ENCODE data around the gene TSC22D2. TPM values are rescaled to one million over a fixed set of nuclear protein-coding genes. Genes with fewer than 3 reads are reported as not detected.

The TSC22D2 gene
- 44.0 TPM for polyA plus RNA-seq (2013, experiment 1 of 2; ENCODE audit: insufficient read length)
- polyA plus RNA-seq (2013, experiment 2 of 2; ENCODE audit: insufficient read length), result 44.6 TPM

DNA sequence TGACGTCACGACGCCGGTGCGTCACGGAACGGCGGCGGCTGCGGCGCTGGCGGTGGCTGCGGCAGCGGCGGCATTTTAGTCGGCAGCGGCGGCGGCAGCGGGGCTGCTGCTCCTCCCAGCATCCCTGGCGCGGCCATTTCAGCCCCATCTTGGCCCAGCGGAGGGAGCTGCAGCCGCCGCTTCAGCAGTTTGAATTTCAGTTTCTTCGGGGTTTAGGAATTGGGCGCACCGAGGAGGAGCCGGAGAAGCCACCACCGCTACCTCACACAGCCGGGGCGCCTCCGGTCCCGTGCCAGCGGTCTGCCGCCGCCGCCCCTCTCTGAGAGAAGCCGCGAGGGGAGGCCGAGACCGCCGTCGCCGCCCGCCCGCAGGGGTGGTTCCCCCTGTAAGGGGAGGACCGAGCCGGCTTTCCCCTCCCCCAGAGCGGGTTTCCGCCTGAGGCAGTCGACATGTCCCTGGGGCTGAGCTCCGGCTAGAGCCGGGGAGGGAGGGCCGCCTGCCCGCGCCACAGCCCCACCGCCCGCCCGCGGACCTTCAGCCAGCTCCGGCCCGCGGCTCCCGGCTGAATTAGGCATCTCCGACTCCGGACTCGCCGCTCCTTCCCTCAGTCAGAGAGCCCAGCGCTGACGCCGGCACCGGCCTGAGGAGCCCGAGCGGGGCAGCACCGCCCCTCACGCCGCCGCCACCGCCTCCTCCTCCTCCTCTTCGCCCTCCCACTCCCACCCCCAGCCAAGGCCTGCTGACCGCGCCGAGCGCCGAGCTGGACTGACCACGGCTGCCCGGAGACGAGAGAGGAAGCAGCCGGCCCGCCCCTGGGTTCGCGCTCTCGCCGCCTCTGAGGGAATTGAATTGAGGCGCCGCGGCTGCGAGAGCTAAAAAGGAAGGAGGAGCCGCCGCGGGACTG is at the start of gene TSC22D2:
Gene TSC22D2, plus strand, starts transcription at position 78 of the 904 bp plus-strand sequence. CDS start 1,053 bp downstream, outside the sequence.
- DNase-seq, result peak; percentile 97

GRCh38 chr3:150359381-150359780 is 48.7 kb upstream of the TSC22D2 start:
- DNase-seq, result peak; percentile 52

- no peak for DNase-seq
These were observed 47.1 kb upstream of the TSC22D2 start for GRCh38 chr3:150360966-150361365.

DNA sequence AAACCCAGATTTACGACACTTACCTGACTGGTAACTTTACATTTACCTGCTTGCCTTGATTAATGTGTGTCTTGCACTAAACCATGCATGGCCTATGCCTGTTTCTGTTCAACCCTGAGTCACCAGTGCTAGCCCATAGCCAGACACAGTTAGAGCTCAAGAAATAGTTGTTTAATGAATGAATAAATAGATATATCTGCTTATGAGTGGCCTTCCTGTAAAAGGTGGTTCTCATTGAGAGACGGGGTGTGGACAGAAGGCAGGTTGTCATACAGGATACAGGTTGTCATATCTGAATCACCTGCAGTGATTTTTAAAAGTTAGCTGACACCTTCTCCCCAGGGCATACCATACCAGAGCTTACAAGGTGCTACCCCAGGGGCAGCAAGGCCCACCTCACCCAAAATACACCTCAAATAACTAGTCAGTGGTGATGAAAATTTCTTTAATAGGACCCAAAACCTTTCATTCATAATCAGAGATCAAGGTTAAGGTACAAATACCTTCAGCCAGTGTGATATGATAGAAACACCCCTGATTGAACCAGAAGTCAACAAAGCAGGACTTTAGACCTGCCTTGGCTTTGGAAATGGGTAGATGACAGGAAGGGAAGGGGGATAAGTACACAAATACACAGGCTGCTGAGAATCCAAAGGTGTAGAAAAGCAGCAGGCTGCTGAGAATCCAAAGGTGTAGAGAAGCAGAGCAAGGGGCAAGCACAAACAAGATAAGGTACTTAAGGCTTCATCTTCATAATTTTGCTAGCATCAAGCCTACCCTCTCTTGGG is 45.4 kb upstream of the TSC22D2 start:
- DNase-seq, result no peak

- no peak for DNase-seq
These were observed 44.7 kb upstream of the TSC22D2 start for GRCh38 chr3:150363420-150363819.

DNA sequence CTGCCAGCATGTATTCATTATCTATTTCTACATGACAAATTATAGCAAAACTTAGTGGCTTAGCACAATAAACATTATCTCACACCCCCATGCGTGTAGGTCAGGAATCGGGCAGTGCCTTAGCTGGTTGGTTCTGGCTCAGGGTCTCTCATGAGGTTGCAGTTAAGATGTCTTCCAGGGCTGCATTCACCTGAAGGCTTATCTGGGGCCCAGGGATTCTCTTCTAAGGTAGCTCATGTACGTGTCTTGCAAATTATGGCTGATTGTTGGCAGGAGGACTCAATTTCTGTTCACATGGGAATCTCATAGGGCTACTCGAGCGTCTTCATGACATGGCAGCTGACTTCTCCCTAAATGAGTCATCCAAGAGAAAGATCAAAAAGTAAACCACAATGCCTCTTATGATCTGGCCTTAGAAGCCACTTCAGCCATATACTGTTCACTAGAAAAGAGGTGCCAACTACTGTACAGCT is 42.9 kb upstream of the TSC22D2 start:
- peak; percentile 61 for DNase-seq

- DNase-seq, result no peak
These were observed 40.3 kb upstream of the TSC22D2 start for GRCh38 chr3:150367757-150368156.

GRCh38 chr3:150370122-150370602 is 37.9 kb upstream of the TSC22D2 start:
- peak; percentile 99 for DNase-seq

GRCh38 chr3:150370999-150371398 is 37.1 kb upstream of the TSC22D2 start:
- DNase-seq, result no peak

GRCh38 chr3:150371741-150372254 is 36.3 kb upstream of the TSC22D2 start:
- peak; percentile 99 for DNase-seq

DNA sequence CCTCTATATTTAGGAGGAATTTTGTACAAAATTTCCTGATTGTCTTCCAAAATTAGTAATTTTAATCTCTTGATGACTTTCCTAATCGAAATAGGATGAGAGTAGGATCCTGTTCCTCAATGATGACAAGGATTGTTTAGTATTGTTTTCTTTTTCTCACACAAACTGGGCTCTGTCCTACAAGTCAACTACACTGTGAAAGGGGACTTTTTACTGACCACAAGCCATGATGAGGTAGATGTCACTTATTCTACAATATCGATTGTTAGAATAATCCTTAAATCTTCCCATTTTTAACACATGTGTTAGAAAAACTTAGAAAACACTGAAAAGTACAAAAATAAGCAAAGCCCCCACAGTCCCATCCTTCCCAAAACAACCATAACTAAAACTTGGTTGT is 35.8 kb upstream of the TSC22D2 start:
- DNase-seq, result no peak

- peak; percentile 58 for DNase-seq
These were observed 35.4 kb upstream of the TSC22D2 start for GRCh38 chr3:150372722-150373121.

DNA sequence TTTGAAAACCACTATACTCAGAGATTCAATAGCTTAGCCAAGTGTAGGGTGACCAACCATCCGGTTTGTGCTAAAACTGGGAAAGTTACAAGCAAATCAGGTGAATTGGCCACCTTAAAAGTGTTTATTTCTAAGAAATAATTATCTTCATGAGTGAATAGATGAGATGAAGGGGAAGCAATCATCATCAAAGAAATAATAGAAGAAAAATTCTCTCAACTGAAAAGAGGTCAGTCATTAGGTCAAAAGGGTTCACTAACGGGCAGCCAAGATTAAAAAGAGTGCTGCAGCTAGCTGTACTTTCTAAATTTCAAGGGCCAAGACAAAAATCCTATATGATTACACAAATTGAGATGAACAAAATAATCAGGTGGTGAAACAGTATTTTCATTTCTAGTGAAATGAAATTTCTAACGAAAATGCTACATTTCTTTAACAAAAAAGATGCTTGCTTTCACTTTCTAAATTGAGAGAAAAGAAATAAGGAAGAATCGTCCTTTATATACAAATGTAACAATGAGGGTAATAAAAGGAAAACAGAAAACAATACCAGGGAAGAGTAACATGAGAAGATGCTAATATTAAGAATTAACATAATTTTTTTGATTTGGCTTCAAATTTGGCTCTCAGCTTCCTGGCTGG is 34.7 kb upstream of the TSC22D2 start:
- no peak for DNase-seq

DNA sequence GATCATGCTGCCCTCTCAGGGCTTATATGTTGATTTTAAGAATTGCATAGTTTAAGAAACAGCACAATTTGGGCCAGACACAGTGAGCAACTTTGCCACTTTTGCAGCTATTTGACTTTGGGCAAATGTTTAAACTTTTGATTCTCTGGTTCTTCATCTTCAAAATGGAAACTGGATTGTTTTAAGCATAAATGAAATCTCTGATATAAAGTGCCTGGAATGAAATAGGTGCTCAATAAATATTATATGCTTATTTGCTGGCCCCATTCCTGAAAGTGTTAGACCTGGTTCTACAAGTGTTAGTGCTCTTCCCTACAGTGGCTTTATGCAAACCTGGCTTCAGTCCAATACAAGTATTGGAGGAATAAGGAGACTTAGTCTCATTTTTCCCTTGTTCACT is 33.1 kb upstream of the TSC22D2 start:
- DNase-seq, result no peak

GRCh38 chr3:150376001-150376848 is 31.9 kb upstream of the TSC22D2 start:
- peak; percentile 50 for DNase-seq

GRCh38 chr3:150377601-150378300 is 30.3 kb upstream of the TSC22D2 start:
- DNase-seq, result no peak

DNA sequence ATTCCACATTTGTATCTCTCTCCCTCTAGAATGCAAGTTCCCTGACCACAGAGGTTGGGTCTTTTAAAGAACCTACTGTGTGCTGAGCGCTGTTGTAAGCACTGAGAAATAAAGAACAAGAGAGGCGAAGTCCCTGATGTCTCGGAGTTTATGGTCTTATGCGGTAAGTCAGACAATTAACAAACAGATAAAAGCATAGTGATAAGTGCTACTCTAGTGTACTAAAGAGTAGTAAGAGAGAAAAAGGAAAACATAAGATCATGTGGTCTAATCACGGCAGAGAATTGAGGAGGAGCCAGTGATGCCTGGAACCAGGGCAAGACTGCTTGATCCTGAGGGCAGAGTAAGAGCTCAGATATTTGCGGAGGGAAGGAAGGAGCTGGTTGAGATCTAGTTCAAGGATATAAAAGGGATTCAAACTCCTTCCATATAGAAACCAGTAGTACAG is 29.8 kb upstream of the TSC22D2 start:
- DNase-seq, result no peak

GRCh38 chr3:150379469-150379868 is 28.6 kb upstream of the TSC22D2 start:
- no peak for DNase-seq

DNA sequence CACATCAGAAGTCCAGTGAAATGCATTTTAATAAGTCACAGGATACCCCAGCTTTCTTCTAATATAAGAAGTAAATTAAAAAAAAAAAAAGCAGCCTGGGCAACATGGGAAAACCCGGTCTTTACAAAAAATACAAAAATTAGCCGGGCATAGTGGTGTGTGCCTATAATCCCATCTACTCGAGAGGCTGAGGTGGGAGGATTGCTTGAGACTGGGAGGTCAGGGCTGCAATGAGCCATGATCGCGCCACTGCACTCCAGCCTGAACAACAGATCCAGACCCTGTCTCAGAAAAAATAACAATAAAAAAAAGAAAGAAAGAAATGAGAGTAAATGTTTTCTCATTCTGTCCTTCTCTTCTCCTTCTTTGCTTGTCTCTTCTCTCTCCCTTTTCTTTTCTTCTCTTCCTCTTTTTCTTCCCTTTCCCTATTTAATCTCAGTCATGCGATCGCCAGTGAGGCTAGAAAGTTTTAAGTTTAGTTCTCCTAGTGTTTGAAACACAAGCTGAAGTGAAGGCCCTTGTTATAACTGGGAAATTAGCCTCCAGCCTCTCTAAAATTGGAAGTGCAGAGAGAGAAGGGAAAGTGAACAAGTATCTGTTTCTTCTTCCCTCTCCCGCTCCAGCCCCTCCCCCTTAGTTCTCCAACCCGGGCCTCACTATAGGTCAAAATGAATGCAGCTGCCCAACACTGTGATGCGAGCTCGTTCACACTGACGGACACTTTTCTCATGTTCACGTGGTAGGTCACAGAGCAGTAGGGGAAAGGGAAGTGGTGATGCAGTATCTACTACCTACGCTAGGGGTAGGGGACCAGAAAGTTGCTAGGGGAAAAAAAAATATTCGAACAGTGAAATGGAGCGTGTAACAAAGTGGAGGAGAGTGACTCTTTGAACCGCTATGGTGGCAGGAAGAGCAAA is 23.5 kb upstream of the TSC22D2 start:
- peak; percentile 44 for DNase-seq
